Prostate gland (tissue), 2 donors: ENCODE data around the gene IGHMBP2. TPM values are rescaled to one million over a fixed set of nuclear protein-coding genes. Genes with fewer than 3 reads are reported as not detected.

Experiments
- DNase-seq: peaks from one replicate; pipeline ENCODE4 v3.0.0-alpha.2; 2019; ENCODE audit warnings: low spot score
- H3K27ac ChIP-seq, 2 donors: fragments of 200-600 bp; sonication (generic); 2 replicates each; pipeline ENCODE4 v1.5.1; 2017 to 2019
- H3K27me3 ChIP-seq: fragments of 200-600 bp; sonication (generic); replicated peaks from 2 replicates; pipeline ENCODE4 v1.5.1; 2019; ENCODE audit not compliant: insufficient read depth
- H3K36me3 ChIP-seq, 2 donors: fragments of 200-600 bp; sonication (generic); 1 replicate in 1 of 2; 2 replicates in 1 of 2; pipeline versions ENCODE4 v1.5.1 to v1.8.1; 2017 to 2019
- H3K4me1 ChIP-seq: fragments of 200-600 bp; sonication (generic); replicated peaks from 2 replicates; pipeline ENCODE4 v1.5.1; 2019
- H3K4me3 ChIP-seq, 2 donors: fragments of 200-600 bp; sonication (generic); 2 replicates each; pipeline ENCODE4 v1.5.1; 2017 to 2019
- H3K9me3 ChIP-seq: fragments of 200-600 bp; sonication (generic); 2 replicates; pipeline ENCODE4 v1.5.1; 2017
- CTCF ChIP-seq, 4 experiments: fragments of 200-600 bp in 2 of 4; fragments of 450-650 bp in 2 of 4; sonication (generic) in 2 of 4; IDR thresholded peaks; 1 replicate in 3 of 4; 2 replicates in 1 of 4; pipeline ENCODE4 v1.5.1; 2016 to 2019; ENCODE audit warnings: antibody characterized with exemption in 4 of 4, mild to moderate bottlenecking in 2 of 4, moderate library complexity in 2 of 4
- POLR2A ChIP-seq: fragments of 450-650 bp; IDR thresholded peaks from one replicate; pipeline ENCODE4 v1.6.1; 2016; ENCODE audit warnings: antibody characterized with exemption, mild to moderate bottlenecking
- POLR2AphosphoS5 ChIP-seq: sonication (generic); formaldehyde crosslinking; IDR thresholded peaks from one replicate; pipeline ENCODE4 v1.6.1; 2017; ENCODE audit warnings: antibody characterized with exemption
- WGBS: methylation state at CpG from one replicate; pipeline ENCODE4 v1.1.5; 2018; 5-methylcytosine and 5-hydroxymethylcytosine counted together
- intact Hi-C: fragments of 100-400 bp; cut with DNase I; formaldehyde crosslinking; loops from one replicate; pipeline ENCODE4 v1.14.2; 2022
- total RNA-seq, 2 donors: library from RNA; depleted of rRNA; stranded (reverse); fragments of >200 nt; gene quantifications; one replicate each; pipeline ENCODE4 v1.1.0, GENCODE V29; 2016

The IGHMBP2 gene
- total RNA-seq, 2 donors from 2014 or later = 17.3 to 34.0 TPM

GRCh38 chr11:68938816-68939582 lies 35.3 kb downstream of the IGHMBP2 start:
- Histone ChIP-seq H3K27me3 (no peaks in the 10 kb centered on the region), H3K4me3 (no peak overlapping the region), H3K4me1 (no peaks in the 10 kb centered on the region), H3K27ac (no peak overlapping the region), H3K36me3 (peaks cover 3 to 10% of the 10 kb centered on the region in 2 donors), H3K9me3 (no peaks in the 10 kb centered on the region)
- no peak for DNase-seq
- TF ChIP-seq POLR2AphosphoS5 (no peak), CTCF (IDR thresholded peaks at IDR 0.05) (no peak), POLR2A (no peak)
- whole genome bisulfite sequencing = 86% methylated on average over 17 of the region's 17 CpGs
- intact Hi-C loops = no loop called here

- Histone ChIP-seq H3K27me3 (no peaks in the 10 kb centered on the region), H3K27ac (no peak overlapping the region), H3K36me3 (peaks cover 3 to 10% of the 10 kb centered on the region in 2 donors), H3K4me1 (no peaks in the 10 kb centered on the region), H3K4me3 (no peak overlapping the region), H3K9me3 (no peaks in the 10 kb centered on the region)
- WGBS = 84% methylated on average over 33 of the region's 33 CpGs
- DNase-seq = no peak
- TF ChIP-seq POLR2A (no peak), POLR2AphosphoS5 (no peak), CTCF (IDR thresholded peaks at IDR 0.05) (no peak)
- intact Hi-C loops = loop anchor here (5.0 kb wide), 1 partner anchor 72 kb away; the partner anchor contains the start of gene MRGPRF
Measured at GRCh38 chr11:68939583-68940555, 36.2 kb downstream of the IGHMBP2 start.

GRCh38 chr11:68940651-68941323 lies 37.1 kb downstream of the IGHMBP2 start:
- intact Hi-C loops = loop anchor here (5.0 kb wide), 1 partner anchor 72 kb away; the partner anchor contains the start of gene MRGPRF
- TF ChIP-seq POLR2AphosphoS5 (no peak), CTCF (IDR thresholded peaks at IDR 0.05) (no peak), POLR2A (no peak)
- Histone ChIP-seq H3K36me3 (peaks cover 3 to 10% of the 10 kb centered on the region in 2 donors), H3K4me1 (no peaks in the 10 kb centered on the region), H3K4me3 (no peak overlapping the region), H3K9me3 (no peaks in the 10 kb centered on the region), H3K27ac (no peak overlapping the region), H3K27me3 (no peaks in the 10 kb centered on the region)
- DNase-seq = no peak
- WGBS = 84% methylated on average over 20 of the region's 20 CpGs

GRCh38 chr11:68941324-68942094 lies 37.8 kb downstream of the IGHMBP2 start:
- no peak for TF ChIP-seq POLR2A
- no peak for TF ChIP-seq POLR2AphosphoS5
- no peak for TF ChIP-seq CTCF (IDR thresholded peaks at IDR 0.05)
- no peaks in the 10 kb centered on the region for H3K27me3 ChIP-seq
- no peaks in the 10 kb centered on the region for H3K9me3 ChIP-seq
- H3K4me1 ChIP-seq = no peaks in the 10 kb centered on the region
- intact Hi-C loops = loop anchor here (5.0 kb wide), 1 partner anchor 71 kb away; the partner anchor contains the start of gene MRGPRF
- peaks cover 2 to 7% of the 10 kb centered on the region in 2 donors for H3K36me3 ChIP-seq
- DNase-seq = no peak
- peak overlapping the region; percentile 48 to 68 for H3K27ac ChIP-seq
- WGBS = 75% methylated on average over 18 of the region's 18 CpGs
- H3K4me3 ChIP-seq = no peak overlapping the region
